Liver (tissue), 9 donors: ENCODE measurements around the gene SLC52A1. TPM values are rescaled to one million over a fixed set of nuclear protein-coding genes. Genes with fewer than 3 reads are reported as not detected.

Experiments
- DNase-seq: peaks from one replicate; pipeline ENCODE4 v3.0.0-alpha.2; 2017; ENCODE audit warnings: low spot score
- H3K27ac ChIP-seq, 2 donors: one replicate each; pipeline ENCODE4 v1.7.0; 2013; ENCODE audit warnings: inconsistent platforms in 2 of 2, low read length in 2 of 2, control low read depth in 1 of 2, low read depth in 1 of 2, mild to moderate bottlenecking in 1 of 2
- H3K27me3 ChIP-seq, 4 donors: one replicate each; pipeline versions ENCODE4 v1.6.1 to v1.7.0; 2013; ENCODE audit warnings: low read length in 3 of 4, inconsistent platforms in 1 of 4, mild to moderate bottlenecking in 1 of 4, moderate library complexity in 1 of 4; ENCODE audit not compliant: control insufficient read depth in 4 of 4, insufficient read depth in 4 of 4
- H3K36me3 ChIP-seq, 4 donors: one replicate each; pipeline versions ENCODE4 v1.6.1 to v1.7.0; 2013; ENCODE audit warnings: low read length in 3 of 4, mild to moderate bottlenecking in 3 of 4, low read depth in 1 of 4, moderate library complexity in 1 of 4; ENCODE audit not compliant: control insufficient read depth in 4 of 4, insufficient read depth in 3 of 4
- H3K4me1 ChIP-seq, 4 donors: one replicate each; pipeline versions ENCODE4 v1.6.1 to v1.7.0; 2013; ENCODE audit warnings: low read length in 3 of 4, mild to moderate bottlenecking in 3 of 4, moderate library complexity in 1 of 4; ENCODE audit not compliant: control insufficient read depth in 4 of 4, insufficient read depth in 4 of 4
- H3K4me3 ChIP-seq, 3 donors: one replicate each; pipeline versions ENCODE4 v1.6.1 to v1.7.0; 2013; ENCODE audit warnings: low read length in 3 of 3, control low read depth in 1 of 3, low read depth in 1 of 3, mild to moderate bottlenecking in 1 of 3
- H3K9ac ChIP-seq, 2 donors: one replicate each; pipeline ENCODE4 v1.7.0; 2013; ENCODE audit warnings: low read length in 2 of 2, mild to moderate bottlenecking in 2 of 2, moderate library complexity in 2 of 2, control low read depth in 1 of 2, low read depth in 1 of 2
- H3K9me3 ChIP-seq, 4 donors: one replicate each; pipeline versions ENCODE4 v1.6.1 to v1.7.0; 2013; ENCODE audit warnings: low read length in 3 of 4; ENCODE audit not compliant: control insufficient read depth in 4 of 4
- EGR1 ChIP-seq, 2 donors: IDR thresholded peaks; 2 replicates each; pipeline ENCODE4 v1.6.1; 2016 to 2018; ENCODE audit warnings: antibody characterized with exemption in 2 of 2, low read depth in 2 of 2
- FOXA1 ChIP-seq: IDR thresholded peaks from 2 replicates; pipeline ENCODE4 v1.6.1; 2016; ENCODE audit warnings: antibody characterized with exemption
- FOXA2 ChIP-seq: IDR thresholded peaks from 2 replicates; pipeline ENCODE4 v1.6.1; 2016; ENCODE audit warnings: antibody characterized with exemption
- GABPA ChIP-seq, 2 donors: IDR thresholded peaks in 1 of 2; conservative IDR thresholded peaks in 1 of 2; 2 replicates each; pipeline ENCODE4 v1.6.1; 2016; ENCODE audit warnings: antibody characterized with exemption in 2 of 2, mild to moderate bottlenecking in 1 of 2, moderate library complexity in 1 of 2
- HNF4A ChIP-seq, 2 donors: conservative IDR thresholded peaks; 2 replicates each; pipeline ENCODE4 v1.6.1; 2016; ENCODE audit warnings: antibody characterized with exemption in 2 of 2, mild to moderate bottlenecking in 2 of 2
- HNF4G ChIP-seq: IDR thresholded peaks from 2 replicates; pipeline ENCODE4 v1.6.1; 2016; ENCODE audit warnings: antibody characterized with exemption
- JUND ChIP-seq, 2 donors: IDR thresholded peaks; 2 replicates each; pipeline ENCODE4 v1.6.1; 2016; ENCODE audit warnings: antibody characterized with exemption in 2 of 2
- NR2F2 ChIP-seq: IDR thresholded peaks from 2 replicates; pipeline ENCODE4 v1.6.1; 2016; ENCODE audit warnings: antibody characterized with exemption
- RAD21 ChIP-seq, 2 donors: IDR thresholded peaks; 2 replicates each; pipeline ENCODE4 v1.6.1; 2016; ENCODE audit warnings: antibody characterized with exemption in 2 of 2, mild to moderate bottlenecking in 2 of 2
- RXRA ChIP-seq, 2 donors: IDR thresholded peaks; 2 replicates each; pipeline ENCODE4 v1.6.1; 2017 to 2018; ENCODE audit warnings: antibody characterized with exemption in 2 of 2, mild to moderate bottlenecking in 1 of 2
- SP1 ChIP-seq: IDR thresholded peaks from 2 replicates; pipeline ENCODE4 v1.6.1; 2018; ENCODE audit warnings: antibody characterized with exemption, mild to moderate bottlenecking
- TAF1 ChIP-seq: conservative IDR thresholded peaks from 2 replicates; pipeline ENCODE4 v1.6.1; 2016; ENCODE audit warnings: antibody characterized with exemption, mild to moderate bottlenecking
- YY1 ChIP-seq: IDR thresholded peaks from 2 replicates; pipeline ENCODE4 v1.6.1; 2016; ENCODE audit warnings: antibody characterized with exemption, mild to moderate bottlenecking
- WGBS: extraction: QIAGEN DNeasy Blood & Tissue Kit; methylation state at CpG from one replicate; pipeline ENCODE4 v1.1.7; 2013; 5-methylcytosine and 5-hydroxymethylcytosine counted together
- polyA plus RNA-seq, 2 donors: library from polyadenylated mRNA; stranded (reverse) in 1 of 2; unstranded in 1 of 2; fragments of 200-250 nt in 1 of 2; fragments of >200 nt in 1 of 2; fragmentation: Nextera tagmentation in 1 of 2; extraction: Ambion mirVana in 1 of 2; gene quantifications; one replicate each; pipeline versions ENCODE4 v1.2.1 to v1.2.3, GENCODE V29; 2013 to 2015
- total RNA-seq, 2 donors: library from RNA; depleted of rRNA; stranded (reverse); fragments of >200 nt; gene quantifications; one replicate each; pipeline ENCODE4 v1.2.3, GENCODE V29; 2014
- TF ChIP-seq, protein P1 (sequence below): IDR thresholded peaks from 2 replicates; pipeline ENCODE4 v1.6.1; 2016; ENCODE audit warnings: antibody characterized with exemption
- TF ChIP-seq, protein P2 (sequence below): IDR thresholded peaks from 2 replicates; pipeline ENCODE4 v1.6.1; 2016; ENCODE audit warnings: antibody characterized with exemption
- TF ChIP-seq, protein P3 (sequence below): fragments of 150-350 bp; IDR thresholded peaks from 2 replicates; pipeline ENCODE4 v1.5.1; 2017; ENCODE audit warnings: improper control_type of control experiment, low read depth, low read length; ENCODE audit not compliant: missing input control
- TF ChIP-seq, protein P4 (sequence below): IDR thresholded peaks from 2 replicates; pipeline ENCODE4 v1.6.1; 2016; ENCODE audit warnings: antibody characterized with exemption
- TF ChIP-seq, protein P5 (sequence below): IDR thresholded peaks from 2 replicates; pipeline ENCODE4 v1.6.1; 2016; ENCODE audit warnings: antibody characterized with exemption, mild to moderate bottlenecking
- donor health status: healthy.
- donor health status: healthy.
- donor health status: healthy.
- donor health status: healthy.
- donor health status: healthy.

The SLC52A1 gene
- total and polyA plus RNA-seq, 4 donors = 0.08 to 0.28 (median 0.11) TPM; not detected in 1

DNA sequence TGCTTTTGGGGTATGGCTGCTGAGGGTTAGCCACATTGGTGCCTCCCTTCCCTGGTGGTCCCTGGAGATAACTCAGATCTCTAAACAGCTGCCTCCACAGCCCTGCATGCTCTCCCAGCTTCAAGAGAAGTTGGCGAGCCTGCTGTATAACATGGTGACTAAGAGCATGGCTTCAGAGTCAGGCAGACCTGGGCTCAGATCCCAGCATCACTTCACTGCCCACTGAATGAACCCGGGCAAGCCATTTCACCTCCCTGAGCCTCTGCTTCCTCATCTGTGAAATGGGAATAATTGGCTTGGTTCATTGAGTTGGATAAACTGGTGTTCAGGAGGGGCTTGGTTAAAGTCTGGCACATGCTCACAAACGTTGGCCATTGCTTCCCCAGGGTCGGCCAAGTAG lies 20.9 kb downstream of the SLC52A1 start:
- Histone ChIP-seq H3K27me3 (no peaks in the 10 kb centered on the region), H3K4me1 (no peaks in the 10 kb centered on the region), H3K36me3 (peaks cover 18 to 70% (median 39%) of the 10 kb centered on the region in 4 donors), H3K9me3 (no peaks in the 10 kb centered on the region), H3K27ac (no peak overlapping the region), H3K4me3 (no peak overlapping the region), H3K9ac (no peak overlapping the region)
- no peak for TF ChIP-seq SP1
- no peak for TF ChIP-seq JUND (IDR thresholded peaks at IDR 0.05)
- TF ChIP-seq FOXA1 = no peak
- TF ChIP-seq YY1 = no peak
- no peak for TF ChIP-seq HNF4A (conservative IDR thresholded peaks at IDR 0.05)
- TF ChIP-seq TAF1 = no peak
- TF ChIP-seq RAD21 (IDR thresholded peaks at IDR 0.05) = no peak
- TF ChIP-seq, protein P1, sequence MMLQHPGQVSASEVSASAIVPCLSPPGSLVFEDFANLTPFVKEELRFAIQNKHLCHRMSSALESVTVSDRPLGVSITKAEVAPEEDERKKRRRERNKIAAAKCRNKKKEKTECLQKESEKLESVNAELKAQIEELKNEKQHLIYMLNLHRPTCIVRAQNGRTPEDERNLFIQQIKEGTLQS = no peak
- TF ChIP-seq NR2F2 = no peak
- TF ChIP-seq, protein P2, sequence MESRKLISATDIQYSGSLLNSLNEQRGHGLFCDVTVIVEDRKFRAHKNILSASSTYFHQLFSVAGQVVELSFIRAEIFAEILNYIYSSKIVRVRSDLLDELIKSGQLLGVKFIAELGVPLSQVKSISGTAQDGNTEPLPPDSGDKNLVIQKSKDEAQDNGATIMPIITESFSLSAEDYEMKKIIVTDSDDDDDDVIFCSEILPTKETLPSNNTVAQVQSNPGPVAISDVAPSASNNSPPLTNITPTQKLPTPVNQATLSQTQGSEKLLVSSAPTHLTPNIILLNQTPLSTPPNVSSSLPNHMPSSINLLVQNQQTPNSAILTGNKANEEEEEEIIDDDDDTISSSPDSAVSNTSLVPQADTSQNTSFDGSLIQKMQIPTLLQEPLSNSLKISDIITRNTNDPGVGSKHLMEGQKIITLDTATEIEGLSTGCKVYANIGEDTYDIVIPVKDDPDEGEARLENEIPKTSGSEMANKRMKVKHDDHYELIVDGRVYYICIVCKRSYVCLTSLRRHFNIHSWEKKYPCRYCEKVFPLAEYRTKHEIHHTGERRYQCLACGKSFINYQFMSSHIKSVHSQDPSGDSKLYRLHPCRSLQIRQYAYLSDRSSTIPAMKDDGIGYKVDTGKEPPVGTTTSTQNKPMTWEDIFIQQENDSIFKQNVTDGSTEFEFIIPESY = no peak
- TF ChIP-seq HNF4G = no peak
- TF ChIP-seq EGR1 (IDR thresholded peaks at IDR 0.05; ENCODE audit: low read depth in 2 of 2) = no peak
- TF ChIP-seq GABPA (IDR thresholded peaks at IDR 0.05 in 1 of 2, conservative IDR thresholded peaks at IDR 0.05 in 1 of 2) = no peak
- TF ChIP-seq, protein P3, sequence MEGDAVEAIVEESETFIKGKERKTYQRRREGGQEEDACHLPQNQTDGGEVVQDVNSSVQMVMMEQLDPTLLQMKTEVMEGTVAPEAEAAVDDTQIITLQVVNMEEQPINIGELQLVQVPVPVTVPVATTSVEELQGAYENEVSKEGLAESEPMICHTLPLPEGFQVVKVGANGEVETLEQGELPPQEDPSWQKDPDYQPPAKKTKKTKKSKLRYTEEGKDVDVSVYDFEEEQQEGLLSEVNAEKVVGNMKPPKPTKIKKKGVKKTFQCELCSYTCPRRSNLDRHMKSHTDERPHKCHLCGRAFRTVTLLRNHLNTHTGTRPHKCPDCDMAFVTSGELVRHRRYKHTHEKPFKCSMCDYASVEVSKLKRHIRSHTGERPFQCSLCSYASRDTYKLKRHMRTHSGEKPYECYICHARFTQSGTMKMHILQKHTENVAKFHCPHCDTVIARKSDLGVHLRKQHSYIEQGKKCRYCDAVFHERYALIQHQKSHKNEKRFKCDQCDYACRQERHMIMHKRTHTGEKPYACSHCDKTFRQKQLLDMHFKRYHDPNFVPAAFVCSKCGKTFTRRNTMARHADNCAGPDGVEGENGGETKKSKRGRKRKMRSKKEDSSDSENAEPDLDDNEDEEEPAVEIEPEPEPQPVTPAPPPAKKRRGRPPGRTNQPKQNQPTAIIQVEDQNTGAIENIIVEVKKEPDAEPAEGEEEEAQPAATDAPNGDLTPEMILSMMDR = no peak
- TF ChIP-seq RXRA (IDR thresholded peaks at IDR 0.05) = no peak
- TF ChIP-seq, protein P4, sequence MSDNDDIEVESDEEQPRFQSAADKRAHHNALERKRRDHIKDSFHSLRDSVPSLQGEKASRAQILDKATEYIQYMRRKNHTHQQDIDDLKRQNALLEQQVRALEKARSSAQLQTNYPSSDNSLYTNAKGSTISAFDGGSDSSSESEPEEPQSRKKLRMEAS = no peak
- TF ChIP-seq FOXA2 = no peak
- TF ChIP-seq, protein P5, sequence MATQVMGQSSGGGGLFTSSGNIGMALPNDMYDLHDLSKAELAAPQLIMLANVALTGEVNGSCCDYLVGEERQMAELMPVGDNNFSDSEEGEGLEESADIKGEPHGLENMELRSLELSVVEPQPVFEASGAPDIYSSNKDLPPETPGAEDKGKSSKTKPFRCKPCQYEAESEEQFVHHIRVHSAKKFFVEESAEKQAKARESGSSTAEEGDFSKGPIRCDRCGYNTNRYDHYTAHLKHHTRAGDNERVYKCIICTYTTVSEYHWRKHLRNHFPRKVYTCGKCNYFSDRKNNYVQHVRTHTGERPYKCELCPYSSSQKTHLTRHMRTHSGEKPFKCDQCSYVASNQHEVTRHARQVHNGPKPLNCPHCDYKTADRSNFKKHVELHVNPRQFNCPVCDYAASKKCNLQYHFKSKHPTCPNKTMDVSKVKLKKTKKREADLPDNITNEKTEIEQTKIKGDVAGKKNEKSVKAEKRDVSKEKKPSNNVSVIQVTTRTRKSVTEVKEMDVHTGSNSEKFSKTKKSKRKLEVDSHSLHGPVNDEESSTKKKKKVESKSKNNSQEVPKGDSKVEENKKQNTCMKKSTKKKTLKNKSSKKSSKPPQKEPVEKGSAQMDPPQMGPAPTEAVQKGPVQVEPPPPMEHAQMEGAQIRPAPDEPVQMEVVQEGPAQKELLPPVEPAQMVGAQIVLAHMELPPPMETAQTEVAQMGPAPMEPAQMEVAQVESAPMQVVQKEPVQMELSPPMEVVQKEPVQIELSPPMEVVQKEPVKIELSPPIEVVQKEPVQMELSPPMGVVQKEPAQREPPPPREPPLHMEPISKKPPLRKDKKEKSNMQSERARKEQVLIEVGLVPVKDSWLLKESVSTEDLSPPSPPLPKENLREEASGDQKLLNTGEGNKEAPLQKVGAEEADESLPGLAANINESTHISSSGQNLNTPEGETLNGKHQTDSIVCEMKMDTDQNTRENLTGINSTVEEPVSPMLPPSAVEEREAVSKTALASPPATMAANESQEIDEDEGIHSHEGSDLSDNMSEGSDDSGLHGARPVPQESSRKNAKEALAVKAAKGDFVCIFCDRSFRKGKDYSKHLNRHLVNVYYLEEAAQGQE = no peak
- WGBS = 84% methylated on average over 4 of the region's 4 CpGs
- no peak for DNase-seq
